ENCODE results near the gene RAD54L. TPM values are rescaled to one million over a fixed set of nuclear protein-coding genes. Genes with fewer than 3 reads are reported as not detected.
"Not testable (repeated sequence)": the region's sequence is repeated elsewhere in the genome, so short reads cannot be mapped to it uniquely, and the experiment has no call there.

RAD54L gene
- total RNA-seq, 1 experiment from 2014 or later: 15.3 TPM

- no peaks in the 10 kb centered on the region for H3K36me3 ChIP-seq
- H3K4me3 ChIP-seq: no peak overlapping the region
Observed at GRCh38 chr1:46223472-46223943, 24.1 kb upstream of the RAD54L start.

GRCh38 chr1:46224966-46225365 lies 22.6 kb upstream of the RAD54L start:
- H3K27me3 ChIP-seq: no peaks in the 10 kb centered on the region
- H3K9me3 ChIP-seq: no peaks in the 10 kb centered on the region
- no peaks in the 10 kb centered on the region for H3K36me3 ChIP-seq
- DNase-seq: no peak
- no peak overlapping the region for H3K4me3 ChIP-seq

More at GRCh38 chr1:46223472-46223943, 24.1 kb upstream of the RAD54L start:
- Histone ChIP-seq H3K27me3 (no peaks in the 10 kb centered on the region), H3K9me3 (no peaks in the 10 kb centered on the region)
- peak; percentile 68 for DNase-seq

- not testable (repeated sequence) for H3K36me3 ChIP-seq
Observed at GRCh38 chr1:46231231-46231630, 16.3 kb upstream of the RAD54L start.

GRCh38 chr1:46236882-46237281 lies 10.7 kb upstream of the RAD54L start:
- no peaks in the 10 kb centered on the region for H3K36me3 ChIP-seq
- no peak overlapping the region for H3K4me3 ChIP-seq
- H3K9me3 ChIP-seq: peaks cover 6% of the 10 kb centered on the region
- no peak for DNase-seq
- no peaks in the 10 kb centered on the region for H3K27me3 ChIP-seq

More at GRCh38 chr1:46231231-46231630, 16.3 kb upstream of the RAD54L start:
- H3K9me3 ChIP-seq, H3K27me3 ChIP-seq, H3K4me3 ChIP-seq, DNase-seq: not testable (repeated sequence)

- not testable (repeated sequence) for H3K27me3 ChIP-seq, H3K36me3 ChIP-seq, H3K4me3 ChIP-seq, H3K9me3 ChIP-seq, DNase-seq
Observed at GRCh38 chr1:46238865-46239264, 8.7 kb upstream of the RAD54L start.

GRCh38 chr1:46241733-46242132 lies 5.8 kb upstream of the RAD54L start:
- not testable (repeated sequence) for H3K4me3 ChIP-seq, DNase-seq, H3K9me3 ChIP-seq, H3K36me3 ChIP-seq, H3K27me3 ChIP-seq

- H3K36me3 ChIP-seq: no peaks in the 10 kb centered on the region
- no peak overlapping the region for H3K4me3 ChIP-seq
- DNase-seq: no peak
- H3K9me3 ChIP-seq: no peaks in the 10 kb centered on the region
- H3K27me3 ChIP-seq: no peaks in the 10 kb centered on the region
Observed at GRCh38 chr1:46242918-46243317, 4.6 kb upstream of the RAD54L start.

- not testable (repeated sequence) for DNase-seq, H3K27me3 ChIP-seq
Observed at GRCh38 chr1:46243831-46244230, 3.7 kb upstream of the RAD54L start.

GRCh38 chr1:46244656-46245371 lies 2.7 kb upstream of the RAD54L start:
- no peak overlapping the region for H3K4me3 ChIP-seq
- DNase-seq: no peak
- no peaks in the 10 kb centered on the region for H3K9me3 ChIP-seq
- H3K27me3 ChIP-seq: no peaks in the 10 kb centered on the region
- H3K36me3 ChIP-seq: peaks cover 5% of the 10 kb centered on the region

More at GRCh38 chr1:46243831-46244230, 3.7 kb upstream of the RAD54L start:
- not testable (repeated sequence) for H3K4me3 ChIP-seq, H3K36me3 ChIP-seq, H3K9me3 ChIP-seq

- not testable (repeated sequence) for DNase-seq, H3K4me3 ChIP-seq, H3K9me3 ChIP-seq, H3K27me3 ChIP-seq
- peaks cover 15% of the 10 kb centered on the region for H3K36me3 ChIP-seq
Observed at GRCh38 chr1:46246136-46246535, 1.4 kb upstream of the RAD54L start.

- Histone ChIP-seq H3K36me3 (peaks cover 20% of the 10 kb centered on the region), H3K4me3 (peak overlapping the region; percentile 69), H3K27me3 (no peaks in the 10 kb centered on the region), H3K9me3 (no peaks in the 10 kb centered on the region)
- peak; percentile 64 for DNase-seq
Observed at GRCh38 chr1:46246548-46247435, 771 bp upstream of the RAD54L start.

- H3K27me3 ChIP-seq: no peaks in the 10 kb centered on the region
- peak; percentile 69 for DNase-seq
- H3K36me3 ChIP-seq: peaks cover 25% of the 10 kb centered on the region
- H3K4me3 ChIP-seq: peak overlapping the region; percentile 67
- no peaks in the 10 kb centered on the region for H3K9me3 ChIP-seq
Observed at GRCh38 chr1:46248122-46248920, 758 bp downstream of the RAD54L start.

- no peak for DNase-seq
Observed at GRCh38 chr1:46254668-46255067, 7.1 kb downstream of the RAD54L start.

GRCh38 chr1:46256523-46256922 lies 9.0 kb downstream of the RAD54L start:
- no peak overlapping the region for H3K4me3 ChIP-seq
- no peaks in the 10 kb centered on the region for H3K9me3 ChIP-seq
- H3K27me3 ChIP-seq: no peaks in the 10 kb centered on the region
- peaks cover 41% of the 10 kb centered on the region for H3K36me3 ChIP-seq
- no peak for DNase-seq

More at GRCh38 chr1:46254668-46255067, 7.1 kb downstream of the RAD54L start:
- Histone ChIP-seq H3K36me3 (peaks cover 43% of the 10 kb centered on the region), H3K9me3 (no peaks in the 10 kb centered on the region), H3K4me3 (no peak overlapping the region), H3K27me3 (no peaks in the 10 kb centered on the region)

- peaks cover 72% of the 10 kb centered on the region for H3K36me3 ChIP-seq
- no peak for DNase-seq
- H3K27me3 ChIP-seq: no peaks in the 10 kb centered on the region
Observed at GRCh38 chr1:46262508-46262907, 14.9 kb downstream of the RAD54L start.

GRCh38 chr1:46263146-46263545 lies 15.6 kb downstream of the RAD54L start:
- Histone ChIP-seq H3K9me3 (no peaks in the 10 kb centered on the region), H3K27me3 (no peaks in the 10 kb centered on the region), H3K4me3 (no peak overlapping the region), H3K36me3 (peaks cover 72% of the 10 kb centered on the region)
- DNase-seq: no peak

More at GRCh38 chr1:46262508-46262907, 14.9 kb downstream of the RAD54L start:
- no peak overlapping the region for H3K4me3 ChIP-seq
- H3K9me3 ChIP-seq: no peaks in the 10 kb centered on the region

GRCh38 chr1:46268578-46268977 lies 21.0 kb downstream of the RAD54L start:
- Histone ChIP-seq H3K4me3 (no peak overlapping the region), H3K9me3 (no peaks in the 10 kb centered on the region), H3K27me3 (no peaks in the 10 kb centered on the region), H3K36me3 (peaks cover 63% of the 10 kb centered on the region)
- no peak for DNase-seq

Data from MG63 (cell line).